Karpas-422 (cell line): Measurements from ENCODE around the gene RBM5. TPM values are rescaled to one million over a fixed set of nuclear protein-coding genes. Genes with fewer than 3 reads are reported as not detected.

Experiments
- DNase-seq: peaks from one replicate; pipeline ENCODE4 v3.0.0-alpha.2; 2015
- H2AFZ ChIP-seq: fragments of 200-600 bp; sonication (generic); 2 replicates; pipeline ENCODE4 v1.6.1; 2014; ENCODE audit warnings: antibody characterized with exemption, low read length, mixed read lengths
- H3K27ac ChIP-seq: fragments of 200-600 bp; sonication (generic); 2 replicates; pipeline ENCODE4 v1.5.1; 2014; ENCODE audit warnings: mild to moderate bottlenecking, low read length, moderate library complexity
- H3K27me3 ChIP-seq: fragments of 200-600 bp; sonication (generic); 2 replicates; pipeline ENCODE4 v1.6.1; 2014; ENCODE audit warnings: low read length, mixed read lengths
- H3K36me3 ChIP-seq: fragments of 200-600 bp; sonication (generic); 2 replicates; pipeline ENCODE4 v1.6.1; 2014; ENCODE audit warnings: low read length, mixed read lengths; ENCODE audit not compliant: insufficient read depth
- H3K4me1 ChIP-seq: fragments of 200-600 bp; sonication (generic); 2 replicates; pipeline ENCODE4 v1.6.1; 2014; ENCODE audit warnings: mild to moderate bottlenecking, low read length, mixed read lengths
- H3K4me2 ChIP-seq: fragments of 200-600 bp; sonication (generic); 2 replicates; pipeline ENCODE4 v1.6.1; 2014; ENCODE audit warnings: low read length, low read depth, mild to moderate bottlenecking; ENCODE audit not compliant: poor library complexity, severe bottlenecking
- H3K4me3 ChIP-seq: fragments of 200-600 bp; sonication (generic); 2 replicates; pipeline ENCODE4 v1.5.1; 2014; ENCODE audit warnings: mild to moderate bottlenecking, antibody characterized with exemption, low read length, mixed read lengths
- H3K79me2 ChIP-seq: fragments of 200-600 bp; sonication (generic); 2 replicates; pipeline ENCODE4 v1.6.1; 2014; ENCODE audit warnings: mild to moderate bottlenecking, low read length, mixed read lengths
- H3K9ac ChIP-seq: fragments of 200-600 bp; sonication (generic); 2 replicates; pipeline ENCODE4 v1.6.0; 2014; ENCODE audit warnings: low read length
- H3K9me2 ChIP-seq: fragments of 200-600 bp; sonication (generic), shearing (Covaris generic); replicated peaks from 2 replicates; pipeline ENCODE4 v1.6.0; 2014; ENCODE audit warnings: mild to moderate bottlenecking, low read length, moderate library complexity; ENCODE audit not compliant: insufficient read depth
- H3K9me3 ChIP-seq: fragments of 300-700, 200-600 bp; sonication (generic); 2 replicates; pipeline ENCODE4 v1.6.1; 2014; ENCODE audit warnings: low read length, mixed read lengths
- H4K20me1 ChIP-seq: fragments of 200-600 bp; sonication (generic); 2 replicates; pipeline ENCODE4 v1.6.1; 2014; ENCODE audit warnings: mild to moderate bottlenecking, antibody characterized with exemption, low read length, low read depth; ENCODE audit not compliant: insufficient read depth
- total RNA-seq: library from RNA; depleted of rRNA; stranded (reverse); fragments of >200 nt; shearing (Covaris generic); gene quantifications from 2 replicates; pipeline ENCODE4 v1.2.3, GENCODE V29; 2014; ENCODE audit warnings: low replicate concordance

Gene RBM5
- total RNA-seq, 1 experiment from 2014 or later: 239 TPM

DNA sequence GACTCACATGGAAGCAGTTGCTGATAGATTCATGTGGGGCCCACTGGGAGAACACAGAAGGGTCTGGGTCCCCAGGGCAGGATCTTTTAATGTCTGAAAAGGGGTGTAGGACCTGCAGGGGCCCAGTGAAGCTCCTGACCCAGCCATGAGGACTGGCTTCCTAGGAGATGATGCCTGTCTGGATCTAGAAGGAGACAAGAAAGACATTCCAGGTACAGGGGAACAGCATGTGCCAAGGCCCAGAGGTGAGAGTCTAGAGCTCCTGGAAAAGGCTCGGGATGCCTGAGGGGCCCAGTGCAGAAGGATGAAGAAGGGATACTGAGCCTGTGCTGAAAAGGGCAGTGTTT is 61.7 kb downstream of the RBM5 start:
- Histone ChIP-seq H3K4me3 (no peak overlapping the region), H4K20me1 (no peaks in the 10 kb centered on the region), H3K9ac (no peak overlapping the region), H3K4me1 (peaks cover 5% of the 10 kb centered on the region), H3K27ac (no peak overlapping the region), H2AFZ (no peak overlapping the region), H3K9me2 (no peaks in the 10 kb centered on the region), H3K36me3 (no peaks in the 10 kb centered on the region), H3K79me2 (no peaks in the 10 kb centered on the region), H3K27me3 (no peaks in the 10 kb centered on the region), H3K9me3 (no peaks in the 10 kb centered on the region), H3K4me2 (no peak overlapping the region)
- DNase-seq: no peak

DNA sequence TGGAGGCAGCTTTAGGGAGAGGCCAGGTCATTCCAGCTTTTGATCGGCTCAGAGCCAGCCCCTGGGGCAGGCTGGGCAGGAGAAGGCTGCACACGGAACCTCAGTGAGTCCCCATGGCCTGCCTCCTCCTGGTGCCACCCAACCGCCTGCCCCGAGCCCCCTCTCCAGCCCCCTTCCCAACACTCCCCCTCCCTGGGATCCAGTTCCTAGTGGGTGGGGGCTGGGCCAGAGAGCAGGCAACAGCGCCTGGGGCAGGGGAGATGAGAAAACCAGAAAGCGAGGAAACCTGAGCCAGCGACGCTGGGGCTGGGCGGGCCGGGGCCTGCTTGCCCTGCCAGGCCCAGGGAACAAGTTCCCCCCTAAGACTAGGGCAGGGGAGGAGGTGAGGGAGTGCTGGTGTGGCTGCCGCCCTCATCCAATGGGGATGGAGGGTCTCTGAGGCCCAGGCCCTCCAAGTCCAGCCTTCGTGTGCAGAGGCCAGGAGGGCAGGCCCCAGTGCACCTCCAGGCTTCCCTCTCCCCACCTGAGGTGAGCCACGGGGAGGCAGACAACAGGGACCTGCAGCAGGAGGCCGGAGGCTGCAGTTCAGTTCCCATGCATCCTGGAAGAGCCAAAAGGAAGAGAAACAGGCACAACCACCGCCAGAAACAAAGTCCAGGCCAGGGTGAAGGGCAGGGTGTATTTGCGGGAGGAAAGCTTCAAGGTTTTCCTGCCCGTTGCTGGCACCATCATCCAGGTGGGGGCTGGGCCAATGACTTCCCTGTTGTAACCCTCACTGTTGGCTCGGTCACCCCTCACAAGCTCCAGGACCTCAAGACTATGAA is 62.4 kb downstream of the RBM5 start:
- Histone ChIP-seq H2AFZ (no peak overlapping the region), H3K9ac (no peak overlapping the region), H3K27me3 (no peaks in the 10 kb centered on the region), H4K20me1 (peaks cover 6% of the 10 kb centered on the region), H3K4me3 (no peak overlapping the region), H3K27ac (no peak overlapping the region), H3K9me2 (no peaks in the 10 kb centered on the region), H3K9me3 (no peaks in the 10 kb centered on the region), H3K4me1 (peaks cover 5% of the 10 kb centered on the region), H3K4me2 (no peak overlapping the region), H3K36me3 (no peaks in the 10 kb centered on the region), H3K79me2 (no peaks in the 10 kb centered on the region)
- no peak for DNase-seq

DNA sequence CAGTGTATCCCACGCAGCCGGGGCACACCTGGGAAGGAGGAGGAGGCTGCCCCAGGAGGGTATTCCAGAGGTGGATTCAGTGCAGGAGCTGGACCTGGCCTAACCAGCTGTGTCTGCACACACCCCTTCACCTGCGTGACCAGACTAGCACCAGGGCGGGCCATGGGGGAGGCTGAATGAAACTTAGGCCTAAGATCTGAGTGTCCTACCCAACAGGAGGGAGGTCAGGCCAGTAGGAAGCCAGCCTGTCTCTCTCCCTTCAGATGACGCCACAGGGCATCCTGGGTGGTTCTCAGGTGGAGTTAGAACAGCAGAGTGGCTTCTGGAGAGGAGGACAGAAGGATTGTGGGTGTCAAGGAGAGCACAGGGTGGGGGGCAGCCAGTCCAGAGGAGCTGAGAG is 63.0 kb downstream of the RBM5 start:
- Histone ChIP-seq H4K20me1 (peaks cover 9% of the 10 kb centered on the region), H3K4me1 (peaks cover 5% of the 10 kb centered on the region), H3K27me3 (no peaks in the 10 kb centered on the region), H2AFZ (no peak overlapping the region), H3K36me3 (no peaks in the 10 kb centered on the region), H3K9me2 (no peaks in the 10 kb centered on the region), H3K79me2 (no peaks in the 10 kb centered on the region), H3K9ac (no peak overlapping the region), H3K9me3 (no peaks in the 10 kb centered on the region), H3K4me2 (no peak overlapping the region), H3K27ac (no peak overlapping the region), H3K4me3 (no peak overlapping the region)
- no peak for DNase-seq

DNA sequence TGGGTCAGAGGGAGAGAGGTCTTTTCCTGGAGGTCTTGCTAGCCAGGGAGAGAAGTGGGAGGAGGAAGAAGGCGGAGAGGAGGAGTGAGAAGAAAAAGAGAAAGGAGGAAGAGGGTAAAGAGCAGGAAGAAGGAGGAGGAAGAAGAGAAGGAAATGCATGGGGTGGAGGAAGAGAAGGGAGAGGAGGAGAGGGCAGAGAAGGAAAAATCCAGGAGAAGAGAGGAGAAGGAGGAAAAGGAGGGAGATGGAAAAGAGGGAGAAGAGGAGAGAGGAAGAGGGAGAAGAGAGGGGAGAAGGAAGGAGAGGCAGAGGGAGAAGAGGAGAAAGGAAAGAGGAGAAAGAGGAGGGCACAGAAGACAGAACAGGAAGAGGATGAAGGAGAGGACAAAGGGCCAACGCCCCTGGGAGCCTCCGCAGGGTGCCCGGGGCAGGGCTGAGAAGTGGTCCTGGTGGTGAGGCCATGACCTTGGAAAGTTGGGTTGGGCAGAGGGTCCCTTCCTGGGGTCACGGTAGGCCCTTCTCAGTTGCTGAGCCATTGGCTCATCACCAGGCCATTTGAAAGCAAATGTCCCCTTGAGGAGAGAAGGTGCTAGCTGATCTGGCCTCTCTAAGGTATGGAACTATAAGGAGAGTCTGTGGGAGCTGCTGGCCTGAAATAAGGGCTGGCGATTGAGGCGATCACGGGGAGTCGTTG is 65.2 kb downstream of the RBM5 start:
- 0 out of 2 replicates have a peak overlapping the region, but pooled peaks have one; percentile 29 for H3K9ac ChIP-seq
- no peaks in the 10 kb centered on the region for H3K36me3 ChIP-seq
- H3K4me2 ChIP-seq: peak overlapping the region; percentile 73
- no peaks in the 10 kb centered on the region for H3K9me2 ChIP-seq
- no peak overlapping the region for H2AFZ ChIP-seq
- H3K4me1 ChIP-seq: peaks cover 5% of the 10 kb centered on the region
- H3K9me3 ChIP-seq: no peaks in the 10 kb centered on the region
- peak overlapping the region; percentile 59; the same call in 1 of the 2 replicates for H3K4me3 ChIP-seq
- DNase-seq: no peak
- H3K27me3 ChIP-seq: no peaks in the 10 kb centered on the region
- peaks cover 9% of the 10 kb centered on the region for H4K20me1 ChIP-seq
- H3K79me2 ChIP-seq: no peaks in the 10 kb centered on the region
- no peak overlapping the region for H3K27ac ChIP-seq

DNA sequence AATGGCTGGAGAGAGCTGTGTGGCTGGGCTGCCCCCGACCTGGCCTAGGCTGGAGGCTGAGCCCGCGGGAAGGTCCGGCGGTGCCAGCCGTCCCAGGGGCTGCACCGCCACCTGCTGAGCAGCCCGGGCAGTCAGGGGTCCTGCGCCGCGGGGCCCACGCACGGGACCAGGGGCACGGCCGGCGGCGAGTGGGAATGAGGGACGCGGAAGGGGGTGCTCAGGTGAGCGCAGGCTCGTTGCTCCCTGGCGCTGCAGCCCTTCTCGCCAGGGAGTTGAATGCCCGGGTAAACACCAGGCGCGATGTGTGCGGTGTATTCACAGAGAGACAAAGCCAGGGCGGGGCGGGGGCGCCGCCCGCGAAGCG is 65.7 kb downstream of the RBM5 start:
- Histone ChIP-seq H3K27ac (no peak overlapping the region), H2AFZ (no peak overlapping the region), H3K9ac (0 out of 2 replicates have a peak overlapping the region, but pooled peaks have one; percentile 29), H3K4me1 (peaks cover 5% of the 10 kb centered on the region), H3K4me2 (peak overlapping the region; percentile 73), H3K4me3 (peak overlapping the region; percentile 59; the same call in 1 of the 2 replicates), H4K20me1 (peaks cover 9% of the 10 kb centered on the region), H3K9me3 (no peaks in the 10 kb centered on the region), H3K9me2 (no peaks in the 10 kb centered on the region), H3K27me3 (no peaks in the 10 kb centered on the region), H3K79me2 (no peaks in the 10 kb centered on the region), H3K36me3 (no peaks in the 10 kb centered on the region)
- no peak for DNase-seq

DNA sequence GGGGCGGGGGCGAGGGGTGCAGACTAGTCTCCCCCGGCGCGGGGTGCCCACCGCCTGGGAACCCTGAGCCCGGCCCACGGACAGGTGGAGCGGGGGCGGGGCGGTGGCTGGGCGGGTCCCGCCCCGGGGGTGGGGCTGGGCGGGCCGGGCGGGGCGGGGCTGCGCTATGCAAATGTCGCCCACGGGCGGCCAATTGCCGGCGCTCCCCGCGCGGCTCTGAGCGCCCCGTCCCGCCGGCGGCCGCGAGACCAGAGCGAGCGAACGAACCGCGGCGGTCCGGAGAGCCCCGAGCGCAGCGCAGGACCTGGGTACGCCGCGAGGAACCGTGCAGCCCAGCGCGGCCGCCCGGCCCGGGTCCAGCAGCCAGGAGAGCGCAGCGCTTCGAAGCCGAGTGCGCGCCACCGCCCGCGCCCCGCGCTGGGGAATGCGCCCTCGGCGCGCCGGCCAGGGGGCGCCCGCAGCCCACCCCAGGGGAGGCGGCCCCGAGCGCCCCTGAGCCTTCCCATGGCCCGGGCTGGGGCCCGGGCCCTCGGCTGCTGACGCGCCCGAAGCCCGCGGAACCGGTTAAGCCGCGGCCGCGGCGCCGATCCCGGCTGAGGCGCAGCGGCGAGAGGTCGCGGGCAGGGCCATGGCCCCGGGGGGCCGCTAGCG is 66.2 kb downstream of the RBM5 start, which contains the start of gene SEMA3F:
Gene SEMA3F (plus strand): TSS at position 485 of the 651 bp plus-strand sequence. CDS start 4,299 bp downstream, outside the sequence.
- no peak within 1 kb of the TSS for H2AFZ ChIP-seq
- peak within 1 kb of the TSS; percentile 59; the same call in 1 of the 2 replicates for H3K4me3 ChIP-seq
- no peaks in the 10 kb centered on the region for H3K27me3 ChIP-seq

DNA sequence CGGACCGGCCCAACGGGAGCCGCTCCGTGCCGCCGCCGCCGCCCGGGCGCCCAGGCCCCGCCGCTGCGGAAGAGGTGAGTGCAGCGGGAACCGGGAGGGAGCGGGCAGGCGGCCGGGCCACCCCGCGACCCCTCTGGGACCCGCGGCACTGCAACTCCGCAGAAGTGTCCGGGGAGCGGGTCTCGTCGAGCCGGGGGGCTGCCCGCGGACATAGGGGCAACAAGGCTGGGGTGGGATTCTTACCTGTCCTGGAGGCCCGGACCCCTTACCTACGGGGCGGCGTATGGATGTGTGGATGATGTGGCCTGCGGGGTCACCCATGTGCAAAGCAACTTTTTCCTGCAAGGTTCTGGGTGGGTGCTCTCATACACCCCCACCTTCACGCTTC is 66.8 kb downstream of the RBM5 start:
- no peak overlapping the region for H3K4me3 ChIP-seq
- H3K4me1 ChIP-seq: peaks cover 5% of the 10 kb centered on the region
- no peak overlapping the region for H3K9ac ChIP-seq
- no peaks in the 10 kb centered on the region for H3K9me3 ChIP-seq
- H4K20me1 ChIP-seq: peaks cover 9% of the 10 kb centered on the region
- DNase-seq: no peak
- H3K27ac ChIP-seq: no peak overlapping the region
- no peak overlapping the region for H3K4me2 ChIP-seq
- H3K9me2 ChIP-seq: no peaks in the 10 kb centered on the region
- H2AFZ ChIP-seq: no peak overlapping the region
- no peaks in the 10 kb centered on the region for H3K79me2 ChIP-seq
- no peaks in the 10 kb centered on the region for H3K27me3 ChIP-seq
- H3K36me3 ChIP-seq: no peaks in the 10 kb centered on the region

More for the DNA sequence above, 66.2 kb downstream of the RBM5 start, which contains the start of gene SEMA3F:
- no peaks in the 10 kb centered on the region for H3K9me2 ChIP-seq
- peak; percentile 82 for DNase-seq
- no peaks in the 10 kb centered on the region for H3K36me3 ChIP-seq
- no peak within 1 kb of the TSS for H3K27ac ChIP-seq
- no peaks in the 10 kb centered on the region for H3K79me2 ChIP-seq
- H3K4me1 ChIP-seq: peaks cover 5% of the 10 kb centered on the region
- H3K9ac ChIP-seq: peak within 1 kb of the TSS; percentile 39; the same call in 1 of the 2 replicates
- H4K20me1 ChIP-seq: peaks cover 9% of the 10 kb centered on the region
- H3K4me2 ChIP-seq: peak within 1 kb of the TSS; percentile 73
- H3K9me3 ChIP-seq: no peaks in the 10 kb centered on the region

DNA sequence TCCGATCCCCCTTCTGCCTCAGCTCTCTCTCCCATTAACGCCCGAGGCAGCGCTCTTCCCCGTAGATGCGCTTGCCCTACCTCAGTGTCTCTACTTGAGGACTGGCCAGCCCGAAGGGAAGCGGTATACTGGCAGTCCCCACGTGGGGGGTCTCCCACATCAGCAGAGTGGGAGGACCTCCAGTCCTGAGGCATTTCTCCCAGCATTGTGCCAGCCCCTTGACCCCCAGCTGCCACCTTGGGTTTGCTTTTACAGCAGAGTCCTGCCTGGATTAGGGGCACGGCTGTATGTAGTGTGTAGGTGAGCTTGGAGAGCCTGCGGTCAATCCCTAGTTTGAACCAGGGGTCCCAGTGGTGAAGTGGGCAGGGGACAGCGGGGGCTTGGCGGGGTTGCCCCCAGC is 67.2 kb downstream of the RBM5 start:
- no peak for DNase-seq
- no peak overlapping the region for H2AFZ ChIP-seq
- H3K9me2 ChIP-seq: no peaks in the 10 kb centered on the region
- H3K9me3 ChIP-seq: no peaks in the 10 kb centered on the region
- H3K79me2 ChIP-seq: no peaks in the 10 kb centered on the region
- H3K27ac ChIP-seq: no peak overlapping the region
- H3K9ac ChIP-seq: no peak overlapping the region
- H3K4me3 ChIP-seq: no peak overlapping the region
- no peak overlapping the region for H3K4me2 ChIP-seq
- H4K20me1 ChIP-seq: peaks cover 9% of the 10 kb centered on the region
- no peaks in the 10 kb centered on the region for H3K27me3 ChIP-seq
- peaks cover 5% of the 10 kb centered on the region for H3K4me1 ChIP-seq
- H3K36me3 ChIP-seq: no peaks in the 10 kb centered on the region
